Stimulated activated CD4-positive, alpha-beta T cell treated with anti-CD3 and anti-CD28 coated beads, Interleukin-15, amount 100 ng/mL, for 24 hours (primary cell): Measurements from ENCODE around the gene MCTP2.

Experiments
- DNase-seq: peaks from one replicate; pipeline ENCODE4 v3.0.0-alpha.2; 2020

The MCTP2 gene

GRCh38 chr15:94306700-94307650 lies 75.6 kb downstream of the MCTP2 start:
- peak; percentile 24 for DNase-seq

GRCh38 chr15:94312946-94313345 lies 81.6 kb downstream of the MCTP2 start:
- no peak for DNase-seq

- no peak for DNase-seq
These were observed 83.3 kb downstream of the MCTP2 start for GRCh38 chr15:94314639-94315038.

- DNase-seq = no peak
These were observed 85.8 kb downstream of the MCTP2 start for GRCh38 chr15:94317211-94317610.

GRCh38 chr15:94322141-94322540 lies 90.8 kb downstream of the MCTP2 start:
- DNase-seq = no peak

- no peak for DNase-seq
These were observed 91.7 kb downstream of the MCTP2 start for GRCh38 chr15:94323076-94323475.

GRCh38 chr15:94324117-94324826 lies 92.9 kb downstream of the MCTP2 start:
- DNase-seq = peak; percentile 61

- peak; percentile 8 for DNase-seq
These were observed 93.7 kb downstream of the MCTP2 start for GRCh38 chr15:94324835-94325767.

- no peak for DNase-seq
These were observed 96.1 kb downstream of the MCTP2 start for GRCh38 chr15:94327356-94327936.

GRCh38 chr15:94331731-94332130 lies 100.4 kb downstream of the MCTP2 start:
- no peak for DNase-seq

GRCh38 chr15:94335616-94336015 lies 104.3 kb downstream of the MCTP2 start:
- no peak for DNase-seq

GRCh38 chr15:94336817-94337467 lies 105.6 kb downstream of the MCTP2 start:
- DNase-seq = no peak

- DNase-seq = no peak
These were observed 107.0 kb downstream of the MCTP2 start for GRCh38 chr15:94338243-94338846.

GRCh38 chr15:94346282-94346681 lies 114.9 kb downstream of the MCTP2 start:
- no peak for DNase-seq

- DNase-seq = no peak
These were observed 116.7 kb downstream of the MCTP2 start for GRCh38 chr15:94348084-94348483.

GRCh38 chr15:94351031-94351535 lies 119.7 kb downstream of the MCTP2 start:
- no peak for DNase-seq

GRCh38 chr15:94352636-94353487 lies 121.5 kb downstream of the MCTP2 start:
- DNase-seq = no peak

- no peak for DNase-seq
These were observed 122.1 kb downstream of the MCTP2 start for GRCh38 chr15:94353488-94353820.

GRCh38 chr15:94354655-94355054 lies 123.3 kb downstream of the MCTP2 start:
- DNase-seq = no peak

GRCh38 chr15:94359716-94360115 lies 128.4 kb downstream of the MCTP2 start:
- no peak for DNase-seq
